Activated CD4-positive, alpha-beta T cell treated with anti-CD3 and anti-CD28 coated beads, Interleukin-2, Interleukin-4, amounts not matched to agents 100 ng/mL and 50 ng/mL, durations not matched to agents 16 hours and 8 hours (primary cell): ENCODE data around the gene SLC52A1.
"Not testable (repeated sequence)": the region's sequence is repeated elsewhere in the genome, so short reads cannot be mapped to it uniquely, and the experiment has no call there.

Source experiments
- DNase-seq: peaks from one replicate; pipeline ENCODE4 v3.0.0-alpha.2; 2020; ENCODE audit warnings: low spot score

The SLC52A1 gene

DNA sequence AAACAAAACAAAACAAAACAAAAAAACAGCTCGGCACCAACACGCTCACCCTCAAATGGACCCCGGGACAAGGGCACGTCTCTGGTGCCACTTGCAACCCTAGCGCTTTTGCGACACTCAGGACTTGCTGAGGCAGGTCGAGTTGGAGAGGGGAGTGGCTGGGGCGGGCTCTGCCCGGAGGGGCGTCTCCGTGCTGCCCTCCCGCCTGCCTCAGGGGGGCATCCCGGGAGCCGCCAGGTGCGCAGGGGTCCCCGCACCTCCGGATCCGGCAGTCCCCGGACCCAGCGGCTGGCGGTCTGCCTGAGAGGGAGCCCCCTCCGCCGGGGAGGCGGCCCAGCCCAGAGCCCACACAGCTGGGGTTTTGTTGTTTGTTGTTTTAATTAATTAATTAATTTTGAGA, at the start of gene SLC52A1:
Gene SLC52A1, minus strand, starts transcription at position 112 of the 400 bp plus-strand sequence. CDS start 820 bp downstream, outside the sequence.
- DNase-seq = no peak

DNA sequence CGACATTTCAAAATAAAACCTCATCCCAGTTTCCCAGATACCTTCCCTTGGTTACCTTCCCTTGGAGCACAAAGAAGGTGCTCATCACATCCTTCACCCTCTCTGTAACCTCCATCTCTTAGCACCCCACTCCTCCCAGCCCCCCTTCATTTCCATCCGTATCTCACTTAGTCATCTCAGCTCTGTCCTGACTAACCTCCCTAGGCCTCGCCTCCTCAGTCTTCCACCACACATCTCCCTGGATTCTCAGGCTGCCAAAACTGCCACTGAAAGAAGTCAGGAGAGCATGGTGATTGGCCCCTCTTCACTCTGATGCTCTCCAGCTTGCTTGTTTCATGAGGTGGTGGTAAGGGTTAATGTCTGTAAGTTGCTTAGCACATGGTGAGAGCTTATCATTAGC, 45.4 kb upstream of the SLC52A1 start:
- no peak for DNase-seq

DNA sequence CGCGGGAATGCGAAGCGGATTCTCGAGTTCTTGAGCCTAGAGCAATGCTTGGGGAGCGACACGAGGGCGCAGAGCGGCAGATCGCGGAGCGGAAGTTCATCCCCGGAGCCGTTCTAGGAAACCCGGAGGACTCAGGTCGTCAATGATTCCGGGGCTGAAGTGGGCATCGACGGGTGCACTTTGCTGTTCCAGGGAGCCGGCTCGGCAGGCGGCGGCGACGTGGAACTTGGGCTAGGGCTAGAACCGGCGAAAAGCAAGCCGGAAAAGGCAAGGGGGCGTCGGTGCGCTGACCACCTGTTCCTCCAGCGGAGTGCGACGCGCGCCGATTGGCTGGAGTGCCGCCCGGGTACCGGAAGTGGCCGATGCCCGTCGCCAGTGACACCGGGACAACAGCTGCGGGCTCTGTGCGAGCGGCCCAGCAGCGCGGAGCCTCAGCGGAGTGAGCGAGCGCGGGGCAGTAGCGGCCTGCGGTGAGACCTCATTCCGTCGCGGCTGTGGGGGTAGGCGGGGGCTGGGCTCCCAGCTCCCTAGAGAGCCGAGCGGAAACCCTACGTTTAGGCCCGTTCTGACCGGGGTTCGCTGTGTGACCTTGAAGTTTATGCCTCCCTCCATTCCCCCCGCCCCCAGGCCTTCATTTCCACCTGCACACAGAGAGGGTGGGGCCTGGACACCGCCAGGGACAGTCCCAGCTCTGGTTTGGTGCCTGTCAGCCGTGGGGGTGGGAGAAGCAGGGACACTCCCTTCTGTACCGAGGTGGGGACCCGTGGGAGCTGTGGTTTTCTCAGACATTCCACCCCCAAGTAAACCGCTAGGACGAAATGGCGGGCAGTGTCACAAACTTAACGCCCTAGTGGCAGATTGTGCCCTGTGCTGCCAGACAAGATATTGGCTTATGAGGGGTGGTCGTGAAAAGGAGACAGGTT, 43.1 kb upstream of the SLC52A1 start, which contains the start of gene ZFP3:
Gene ZFP3, plus strand, starts transcription at position 362 of the 923 bp plus-strand sequence. CDS start 13,038 bp downstream, outside the sequence.
- DNase-seq = peak; percentile 58

DNA sequence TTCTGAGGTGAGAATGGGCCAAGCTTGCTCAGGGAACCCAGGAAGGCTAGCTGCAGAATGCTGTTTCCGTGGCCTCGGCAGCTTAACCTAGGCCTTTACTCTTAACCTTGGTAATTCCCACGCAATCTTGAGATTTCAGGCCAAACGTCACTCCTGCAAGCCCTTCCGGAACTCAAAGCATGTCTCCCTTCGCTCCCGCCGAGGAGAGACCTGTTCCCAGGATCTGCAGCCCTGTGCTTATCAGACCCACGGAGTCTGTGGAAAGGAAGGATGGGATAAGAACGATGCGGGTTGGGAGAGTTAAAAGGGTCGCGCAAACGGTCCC, 42.5 kb upstream of the SLC52A1 start:
- DNase-seq = no peak

DNA sequence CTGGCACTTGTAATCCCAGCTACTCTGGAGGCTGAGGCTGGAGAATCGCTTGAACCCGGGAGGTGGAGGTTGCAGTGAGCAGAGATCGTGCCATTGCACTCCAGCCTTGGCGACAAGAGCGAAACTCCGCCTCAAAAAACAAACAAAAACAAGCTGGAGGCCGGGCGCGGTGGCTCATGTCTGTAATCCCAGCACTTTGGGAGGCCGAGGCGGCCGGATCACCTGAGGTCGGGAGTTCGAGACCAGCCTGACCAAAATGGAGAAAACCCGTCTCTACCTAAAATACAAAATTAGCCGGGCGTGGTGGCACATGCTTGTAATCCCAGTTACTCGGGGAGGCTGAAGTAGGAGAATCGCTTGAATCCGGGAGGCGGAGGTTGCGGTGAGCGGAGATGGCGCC, 42.0 kb upstream of the SLC52A1 start:
- DNase-seq = not testable (repeated sequence)

DNA sequence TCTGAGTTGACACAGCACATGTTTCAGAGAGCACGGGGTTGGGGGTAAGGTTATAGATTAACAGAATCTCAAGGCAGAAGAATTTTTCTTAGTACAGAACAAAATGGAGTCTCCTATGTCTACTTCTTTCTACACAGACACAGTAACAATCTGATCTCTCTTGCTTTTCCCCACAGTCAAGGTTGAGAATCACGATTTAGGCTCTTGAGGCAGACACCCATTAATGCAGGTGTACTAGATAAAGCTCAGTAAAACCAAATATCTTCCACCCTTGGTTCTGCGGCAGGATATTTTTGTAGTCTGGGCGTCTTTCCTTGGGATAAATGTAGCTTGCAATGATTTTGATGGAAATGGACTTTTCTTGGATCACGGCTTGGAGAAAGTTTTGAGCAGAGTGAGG, 40.2 kb upstream of the SLC52A1 start:
- DNase-seq = not testable (repeated sequence)

DNA sequence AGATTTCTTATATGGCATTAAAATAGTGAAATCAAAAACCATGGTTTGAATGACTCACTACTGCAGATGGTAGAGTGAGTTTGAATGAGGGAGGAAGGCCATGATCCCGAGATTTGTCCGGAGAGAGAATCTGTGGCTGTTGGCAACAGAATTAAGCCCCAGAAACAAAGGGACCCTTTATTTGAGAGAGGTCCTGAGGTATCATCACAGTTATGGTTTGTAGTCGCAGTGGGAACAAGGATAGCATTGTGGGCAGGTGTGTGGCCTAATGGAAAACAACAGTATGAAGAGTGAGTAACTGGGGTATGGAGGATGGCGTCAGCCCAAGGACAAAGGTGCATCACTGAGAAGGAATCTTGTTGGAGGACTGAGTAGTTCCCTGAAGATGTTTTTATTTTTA, 34.5 kb upstream of the SLC52A1 start:
- DNase-seq = no peak

DNA sequence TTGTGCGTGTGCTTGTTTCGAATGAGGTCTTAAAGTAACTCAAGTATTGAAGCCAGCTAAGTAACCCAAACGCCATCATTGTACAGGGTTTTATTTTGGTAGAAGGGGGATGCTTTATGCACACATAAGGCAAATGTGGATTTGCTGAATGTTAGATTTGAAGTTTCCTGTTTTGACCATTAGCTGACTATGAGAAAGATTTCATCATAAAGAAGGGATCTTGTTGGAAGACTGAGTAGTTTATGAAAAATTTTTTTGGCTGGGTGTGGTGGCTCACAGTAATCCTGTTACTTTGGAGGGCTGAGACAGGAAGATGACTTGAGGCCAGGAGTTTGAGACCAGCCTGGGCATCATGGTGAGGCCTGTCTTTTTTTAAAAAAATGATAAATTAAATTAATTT, 33.0 kb upstream of the SLC52A1 start:
- DNase-seq = no peak

DNA sequence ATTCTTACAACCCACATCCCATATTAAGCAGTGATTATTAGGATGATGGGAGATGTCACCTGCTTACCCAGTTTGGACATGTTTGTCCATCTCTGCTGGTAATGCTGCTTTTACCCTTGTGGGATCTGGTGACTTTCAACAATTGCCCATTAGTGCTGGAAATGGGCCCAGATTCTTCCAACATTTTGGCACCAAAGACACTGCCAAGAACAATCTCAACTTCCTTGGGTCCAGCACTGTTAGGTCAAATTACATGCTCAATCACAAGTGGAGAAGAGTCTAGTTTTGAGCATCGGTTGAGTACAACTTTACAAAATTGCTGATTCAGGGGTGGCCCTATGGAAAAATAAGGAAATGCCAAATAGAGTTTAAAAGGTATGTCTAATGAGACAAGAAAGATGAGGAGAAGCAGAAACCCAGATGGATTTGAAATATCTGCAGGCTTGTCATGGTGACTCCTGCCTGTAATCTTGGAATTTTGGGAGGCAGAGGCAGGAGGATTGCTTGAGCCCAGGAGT, 30.1 kb upstream of the SLC52A1 start:
- no peak for DNase-seq

DNA sequence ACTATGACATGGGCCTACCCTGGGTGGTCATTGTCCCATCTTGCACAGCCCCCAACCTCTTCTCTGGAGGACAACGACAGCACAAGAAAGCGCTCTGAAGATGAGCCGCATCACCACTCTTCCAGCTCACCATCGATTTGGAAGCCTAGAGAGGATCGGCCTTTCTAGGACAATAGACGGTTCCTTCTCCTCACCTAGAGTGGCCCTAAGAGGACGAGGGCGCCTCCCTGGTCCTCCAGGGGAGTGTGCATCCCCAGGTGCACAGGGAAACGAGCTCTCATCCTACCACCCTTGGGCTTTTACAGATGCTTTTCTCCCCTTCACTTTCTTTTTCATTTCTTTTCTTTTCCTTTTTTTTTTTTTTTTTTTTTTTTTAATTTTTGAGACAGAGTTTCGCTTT, 20.3 kb upstream of the SLC52A1 start:
- no peak for DNase-seq

DNA sequence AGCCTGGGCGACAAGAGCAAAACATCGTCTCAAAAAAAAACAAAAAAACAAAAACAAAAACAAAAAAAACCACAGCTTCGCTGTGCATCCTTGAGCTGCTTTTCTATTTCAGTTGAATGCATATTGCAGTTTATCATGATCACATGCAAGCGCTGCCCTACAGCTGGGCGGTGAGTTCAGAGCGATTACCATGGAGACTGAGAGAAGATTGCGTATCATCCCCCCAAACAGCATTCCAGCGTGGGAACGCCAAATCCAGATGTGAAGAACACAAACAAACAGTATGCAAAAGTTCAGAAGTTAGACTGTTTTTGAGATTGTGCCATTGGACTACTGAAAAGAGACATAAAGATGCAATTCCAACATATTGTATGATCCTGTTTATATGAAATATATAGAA, 15.1 kb upstream of the SLC52A1 start:
- no peak for DNase-seq

DNA sequence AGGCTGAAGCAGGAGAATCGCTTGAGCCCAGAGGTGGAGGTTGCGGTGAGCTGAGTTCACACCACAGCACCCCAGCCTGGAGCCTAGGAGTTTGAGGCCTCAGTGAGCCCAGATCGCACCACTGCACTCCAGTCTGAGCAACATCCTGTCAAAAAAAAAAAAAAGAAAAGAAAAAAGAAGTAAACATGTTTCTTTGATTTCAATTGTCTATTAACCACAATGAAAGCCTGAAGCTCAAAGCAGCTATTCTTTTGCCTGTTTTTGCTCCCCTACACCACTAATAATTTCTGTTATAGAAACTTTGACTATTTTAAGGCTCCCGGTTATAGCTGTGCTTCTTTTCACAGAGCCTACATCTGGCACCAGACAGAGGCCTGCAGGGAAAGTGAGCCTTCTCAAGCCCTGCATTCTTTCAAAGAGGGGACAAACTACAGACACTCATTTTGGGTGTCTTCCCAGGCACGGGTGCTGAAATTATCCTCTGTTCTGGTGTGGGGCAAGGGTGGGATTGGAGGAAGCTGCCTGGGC, 14.2 kb upstream of the SLC52A1 start:
- DNase-seq = no peak

DNA sequence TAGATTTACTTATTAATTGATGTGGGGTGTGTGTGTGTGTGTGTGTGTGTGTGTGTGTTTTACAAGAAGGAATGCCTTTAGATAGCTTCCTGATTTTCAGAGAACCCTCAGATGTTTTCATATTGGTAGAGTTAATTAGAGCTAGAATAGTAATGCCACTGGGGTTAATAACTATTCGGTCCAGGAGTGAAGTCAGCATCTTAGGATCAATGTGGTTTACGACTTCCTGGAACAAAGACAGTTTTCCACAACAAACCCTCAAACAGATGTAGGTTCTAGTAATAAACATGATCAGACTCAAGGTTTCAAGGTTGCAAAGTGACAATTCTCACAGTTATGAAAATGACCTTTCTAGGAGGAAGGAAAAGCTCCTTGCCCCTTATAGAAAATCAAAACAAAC, 12.2 kb upstream of the SLC52A1 start:
- no peak for DNase-seq

DNA sequence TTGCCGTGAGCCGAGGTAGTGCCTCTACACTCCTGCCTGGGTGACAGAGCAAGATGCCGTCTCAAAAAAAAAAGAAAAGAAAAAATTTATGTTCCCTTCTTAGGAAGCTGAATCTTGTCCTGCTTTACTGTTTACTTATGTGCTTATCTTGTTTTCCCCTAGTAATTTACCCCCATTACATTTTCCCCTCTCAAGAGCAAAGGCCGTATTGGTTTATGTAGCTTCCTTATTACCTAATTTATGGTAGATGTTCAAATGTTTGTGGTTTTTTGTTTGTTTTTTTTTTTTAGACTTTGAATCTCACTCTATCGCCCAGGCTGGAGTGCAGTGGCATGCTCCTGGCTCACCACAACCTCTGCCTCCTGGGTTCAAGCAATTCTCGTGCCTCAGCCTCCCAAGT, 10.3 kb upstream of the SLC52A1 start:
- no peak for DNase-seq

DNA sequence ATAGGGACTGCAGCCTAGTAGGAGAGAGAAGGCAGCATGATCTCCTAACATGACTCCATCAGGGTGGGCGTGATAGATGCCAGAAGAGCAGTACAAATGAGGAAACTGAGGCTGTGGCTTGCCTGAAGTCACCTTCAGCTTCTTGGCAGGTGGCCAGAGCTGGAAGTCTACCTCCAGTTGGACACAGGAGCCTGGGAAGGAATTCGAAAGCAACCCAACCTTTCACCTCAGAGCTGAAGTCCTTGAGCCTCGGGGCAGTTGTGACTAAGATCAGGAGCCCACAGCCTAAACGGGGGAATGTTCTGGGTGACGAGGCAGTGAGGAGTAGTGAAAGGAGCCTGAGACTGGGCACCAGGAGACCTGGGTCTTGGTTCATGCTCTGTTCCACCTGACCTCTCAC, 9.4 kb upstream of the SLC52A1 start:
- no peak for DNase-seq

DNA sequence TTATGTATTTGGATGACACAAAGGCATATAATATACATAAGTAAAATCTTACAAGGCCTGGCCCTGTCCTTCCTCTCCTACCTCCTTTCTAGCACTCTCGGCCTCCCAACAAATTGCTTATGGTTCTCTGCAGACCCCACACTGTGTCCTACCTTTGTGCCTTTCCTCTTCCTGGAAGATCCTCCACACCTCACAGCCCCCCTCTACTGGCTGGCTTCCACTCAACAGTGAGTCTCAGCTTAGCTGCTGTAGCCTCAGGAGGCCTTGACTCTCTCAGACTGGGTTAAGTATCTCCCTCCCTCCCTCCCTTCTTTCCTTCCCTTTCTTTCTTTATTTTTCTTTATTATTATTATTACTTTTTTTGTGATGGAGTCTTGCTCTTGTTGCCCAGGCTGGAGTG, 8.3 kb upstream of the SLC52A1 start:
- no peak for DNase-seq

DNA sequence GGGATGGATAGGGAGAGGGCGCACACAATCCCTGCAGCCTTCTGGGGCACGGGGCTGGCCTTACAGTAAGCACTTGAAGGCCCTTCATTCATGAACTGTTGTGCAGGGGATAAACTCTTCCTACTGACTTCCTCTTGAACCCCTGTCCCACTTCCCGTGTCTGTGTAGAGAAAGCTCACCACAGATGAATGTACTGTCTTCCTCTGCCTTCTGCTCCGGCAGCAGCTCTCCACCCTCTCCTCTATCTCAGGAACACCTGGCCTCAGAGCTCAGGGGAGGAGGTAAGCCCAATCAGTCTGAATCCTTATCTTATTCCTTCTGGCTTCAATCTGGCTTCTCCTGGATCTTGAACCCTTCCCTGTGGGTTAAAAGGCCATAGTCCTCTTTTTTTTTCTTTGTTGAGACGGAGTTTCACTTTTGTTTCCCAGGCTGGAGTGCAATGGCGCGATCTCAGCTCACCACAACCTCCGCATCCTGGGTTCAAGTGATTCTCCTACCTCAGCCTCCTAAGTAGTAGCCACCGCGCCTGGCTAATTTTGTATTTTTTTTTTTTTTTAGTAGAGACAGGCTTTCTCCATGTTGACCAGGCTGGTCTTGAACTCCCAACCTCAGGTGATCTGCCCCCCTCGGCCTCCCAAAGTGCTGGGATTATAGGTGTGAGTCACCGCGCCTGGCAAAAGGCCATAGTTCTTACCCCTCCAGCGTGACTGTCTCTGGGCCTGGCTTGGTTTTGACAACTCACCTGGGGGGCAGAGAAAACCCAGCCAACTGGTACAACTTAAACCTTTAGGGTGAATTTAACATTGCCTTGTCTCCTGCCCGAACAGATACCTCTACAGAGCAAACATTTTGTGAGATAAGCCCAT, 7.2 kb upstream of the SLC52A1 start:
- DNase-seq = no peak

DNA sequence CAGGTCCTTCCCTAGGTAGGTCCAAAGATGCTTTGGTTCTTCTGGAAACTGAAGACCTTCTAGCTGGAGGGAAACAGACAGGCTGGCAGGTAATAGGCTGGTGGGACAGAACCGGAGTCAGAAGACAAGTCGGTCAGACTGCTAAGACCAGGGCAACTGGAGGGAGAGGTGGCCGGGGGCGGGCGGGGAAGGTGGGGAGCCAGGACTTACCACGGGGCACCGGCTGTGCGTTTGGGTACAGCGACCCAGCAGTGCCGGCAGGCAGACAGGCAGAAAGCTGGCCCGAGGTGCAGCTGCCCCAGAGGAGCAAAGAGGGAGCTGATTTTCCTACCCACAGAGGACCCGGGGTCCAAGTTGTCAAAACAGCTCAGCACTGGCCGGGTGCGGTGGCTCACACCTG, 575 bp downstream of the SLC52A1 start:
- DNase-seq = no peak

DNA sequence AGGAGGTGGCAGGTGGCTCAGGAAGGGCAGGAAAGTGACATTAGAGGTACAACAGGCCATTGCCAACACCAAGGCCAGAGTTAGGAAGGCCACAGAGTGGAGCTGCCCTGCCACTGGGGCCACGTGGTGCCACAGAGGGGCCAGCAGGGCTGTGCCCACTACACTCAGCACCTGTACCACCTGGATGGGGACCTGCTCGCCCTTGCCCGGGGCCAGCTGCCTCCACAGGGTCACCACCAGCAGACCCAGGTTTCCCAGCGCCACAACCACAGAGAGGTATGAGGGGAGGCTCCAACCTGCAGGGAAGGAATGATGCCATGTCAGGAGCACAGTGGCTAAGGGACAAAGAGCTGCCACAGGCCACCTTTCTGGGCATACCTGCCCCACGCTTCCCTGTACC, 1.2 kb downstream of the SLC52A1 start:
- no peak for DNase-seq

DNA sequence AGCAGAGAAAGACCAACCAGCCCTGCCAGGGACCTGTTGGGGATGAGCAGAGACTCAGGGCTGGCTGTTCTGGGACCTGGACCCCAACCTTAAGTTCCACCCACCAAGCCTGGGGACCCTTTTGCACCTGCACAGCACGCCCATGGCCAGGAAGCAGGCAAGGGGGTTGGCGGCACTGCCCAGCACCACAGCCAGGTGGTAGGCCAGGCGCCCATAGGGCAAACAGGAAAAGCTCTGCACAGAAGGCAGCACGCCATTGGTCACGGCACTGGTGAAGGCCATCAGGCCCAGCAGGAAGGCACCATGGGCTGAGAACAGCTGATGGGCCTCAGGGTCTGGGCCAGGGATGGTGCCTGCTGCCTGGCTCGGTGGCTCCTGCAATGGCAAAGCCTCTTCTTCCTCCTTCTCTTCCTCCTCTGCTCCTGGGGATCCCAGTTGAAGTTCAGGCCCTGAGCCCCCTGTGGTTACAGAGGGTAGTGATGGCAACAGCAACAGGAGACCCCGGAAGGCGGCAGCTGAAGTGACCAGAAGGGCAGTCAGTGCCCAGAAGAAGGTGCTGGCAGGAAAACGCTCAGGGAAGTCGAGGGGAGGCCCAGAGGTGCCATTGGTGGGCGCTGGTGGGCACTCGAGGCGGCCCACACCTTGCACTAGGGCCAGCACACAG, 1.7 kb downstream of the SLC52A1 start:
- no peak for DNase-seq

DNA sequence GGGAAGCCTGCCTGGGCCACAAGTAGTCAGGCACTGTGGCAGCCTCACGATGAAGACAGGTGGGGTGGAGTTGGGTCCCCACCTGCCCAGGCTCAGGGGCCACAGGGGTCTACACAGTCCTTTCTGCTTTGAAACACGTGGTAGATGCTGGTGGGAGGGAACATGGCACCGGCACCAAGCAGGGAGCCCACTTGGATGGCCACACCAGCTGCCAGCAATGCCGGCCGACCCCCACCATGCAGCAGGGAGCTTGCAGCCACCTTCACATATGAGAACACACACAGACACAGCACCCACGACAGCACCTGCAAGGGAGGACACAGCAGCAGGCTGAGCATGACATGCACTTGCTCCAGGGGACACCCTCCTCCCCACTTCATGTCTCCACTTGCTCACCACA, 2.4 kb downstream of the SLC52A1 start:
- DNase-seq = no peak
